ENCODE data around the gene PNMA6E. TPM values are rescaled to one million over a fixed set of nuclear protein-coding genes. Genes with fewer than 3 reads are reported as not detected.

The PNMA6E gene
- total and polyA plus RNA-seq, 2 experiments from 2014 or later, result 0.06 TPM; not detected in 1

GRCh38 chrX:153410373-153410772 lies 9.2 kb upstream of the PNMA6E start:
- H3K9me3 ChIP-seq (ENCODE audit: low read depth), result no peaks in the 10 kb centered on the region
- H3K4me3 ChIP-seq, result no peak overlapping the region
- peaks cover 19% of the 10 kb centered on the region for H3K27me3 ChIP-seq
- TF ChIP-seq CTCF (IDR thresholded peaks at IDR 0.05; ENCODE audit: low read depth, low read length), result no peak
- DNase-seq (ENCODE audit: low read depth in 1 of 2, low spot score in 1 of 2), result no peak
- H3K4me1 ChIP-seq (ENCODE audit: low read depth), result no peaks in the 10 kb centered on the region
- H3K27ac ChIP-seq, result no peak overlapping the region
- no peaks in the 10 kb centered on the region for H3K36me3 ChIP-seq

GRCh38 chrX:153409414-153410101 lies 8.4 kb upstream of the PNMA6E start:
- Histone ChIP-seq H3K27me3 (peaks cover 19% of the 10 kb centered on the region), H3K9me3 (ENCODE audit: low read depth) (no peaks in the 10 kb centered on the region), H3K4me1 (ENCODE audit: low read depth) (no peaks in the 10 kb centered on the region)

GRCh38 chrX:153408871-153409351 lies 7.8 kb upstream of the PNMA6E start:
- Histone ChIP-seq H3K27me3 (peaks cover 19% of the 10 kb centered on the region), H3K9me3 (ENCODE audit: low read depth) (no peaks in the 10 kb centered on the region), H3K4me1 (ENCODE audit: low read depth) (no peaks in the 10 kb centered on the region), H3K27ac (no peak overlapping the region), H3K4me3 (no peak overlapping the region), H3K36me3 (no peaks in the 10 kb centered on the region)
- DNase-seq (ENCODE audit: low read depth in 1 of 2, low spot score in 1 of 2), result no peak
- TF ChIP-seq CTCF (IDR thresholded peaks at IDR 0.05; ENCODE audit: low read depth, low read length), result no peak

More at GRCh38 chrX:153409414-153410101, 8.4 kb upstream of the PNMA6E start:
- no peak for TF ChIP-seq CTCF (IDR thresholded peaks at IDR 0.05; ENCODE audit: low read depth, low read length)
- no peak overlapping the region for H3K27ac ChIP-seq
- no peaks in the 10 kb centered on the region for H3K36me3 ChIP-seq
- no peak overlapping the region for H3K4me3 ChIP-seq
- DNase-seq (ENCODE audit: low read depth in 1 of 2, low spot score in 1 of 2), result no peak

GRCh38 chrX:153408221-153408721 lies 7.1 kb upstream of the PNMA6E start:
- H3K27ac ChIP-seq, result no peak overlapping the region
- no peaks in the 10 kb centered on the region for H3K9me3 ChIP-seq (ENCODE audit: low read depth)
- H3K36me3 ChIP-seq, result no peaks in the 10 kb centered on the region
- DNase-seq (ENCODE audit: low read depth in 1 of 2, low spot score in 1 of 2), result no peak
- peaks cover 19% of the 10 kb centered on the region for H3K27me3 ChIP-seq
- H3K4me3 ChIP-seq, result no peak overlapping the region
- H3K4me1 ChIP-seq (ENCODE audit: low read depth), result no peaks in the 10 kb centered on the region
- TF ChIP-seq CTCF (IDR thresholded peaks at IDR 0.05; ENCODE audit: low read depth, low read length), result no peak

- peaks cover 19% of the 10 kb centered on the region for H3K27me3 ChIP-seq
- H3K27ac ChIP-seq, result no peak overlapping the region
- TF ChIP-seq CTCF (IDR thresholded peaks at IDR 0.05; ENCODE audit: low read depth, low read length), result no peak
- H3K4me3 ChIP-seq, result no peak overlapping the region
- no peak for DNase-seq (ENCODE audit: low read depth in 1 of 2, low spot score in 1 of 2)
- no peaks in the 10 kb centered on the region for H3K4me1 ChIP-seq (ENCODE audit: low read depth)
- no peaks in the 10 kb centered on the region for H3K36me3 ChIP-seq
- H3K9me3 ChIP-seq (ENCODE audit: low read depth), result no peaks in the 10 kb centered on the region
These were observed 6.6 kb upstream of the PNMA6E start for GRCh38 chrX:153407736-153408135.

Data from cardiac muscle cell (in vitro differentiated cells and primary cell).